DOHH2 (cell line): ENCODE measurements around the gene SMARCA2.

Experiments used
- H3F3A ChIP-seq: fragments of 200-600 bp; sonication (generic), shearing (Covaris generic); 2 replicates; pipeline ENCODE4 v1.6.0; 2016; ENCODE audit warnings: antibody characterized with exemption, mild to moderate bottlenecking; ENCODE audit not compliant: control insufficient read depth, insufficient read depth
- H3K27ac ChIP-seq: fragments of 200-600 bp; sonication (generic); 2 replicates; pipeline ENCODE4 v1.5.1; 2014; ENCODE audit warnings: low read depth, mild to moderate bottlenecking, low read length, moderate library complexity
- H3K27me3 ChIP-seq: fragments of 200-600 bp; sonication (generic); 2 replicates; pipeline ENCODE4 v1.6.1; 2014; ENCODE audit warnings: mild to moderate bottlenecking, low read length, mixed read lengths; ENCODE audit not compliant: control insufficient read depth
- H3K36me3 ChIP-seq: fragments of 200-600 bp; sonication (generic); 2 replicates; pipeline ENCODE4 v1.6.1; 2014; ENCODE audit warnings: mild to moderate bottlenecking, low read length, moderate library complexity, mixed read lengths; ENCODE audit not compliant: control insufficient read depth
- H3K4me1 ChIP-seq: fragments of 200-600 bp; sonication (generic); 2 replicates; pipeline ENCODE4 v1.6.1; 2014; ENCODE audit warnings: mild to moderate bottlenecking, low read length, mixed read lengths; ENCODE audit not compliant: control insufficient read depth
- H3K4me2 ChIP-seq: fragments of 200-600 bp; sonication (generic); 2 replicates; pipeline ENCODE4 v1.6.0; 2014; ENCODE audit warnings: mild to moderate bottlenecking, low read length, moderate library complexity
- H3K4me3 ChIP-seq: fragments of 200-600 bp; sonication (generic); 2 replicates; pipeline ENCODE4 v1.5.1; 2014; ENCODE audit warnings: mild to moderate bottlenecking, low read length, mixed read lengths
- H3K79me2 ChIP-seq: fragments of 200-600 bp; sonication (generic); 2 replicates; pipeline ENCODE4 v1.6.1; 2014; ENCODE audit warnings: mild to moderate bottlenecking, low read length, mixed read lengths; ENCODE audit not compliant: control insufficient read depth
- H3K9me2 ChIP-seq: fragments of 200-600 bp; sonication (generic); replicated peaks from 2 replicates; pipeline ENCODE4 v1.6.1; 2014; ENCODE audit warnings: mild to moderate bottlenecking, low read length, mixed read lengths; ENCODE audit not compliant: control insufficient read depth
- H3K9me3 ChIP-seq: fragments of 200-600 bp; sonication (generic); 2 replicates; pipeline ENCODE4 v1.6.1; 2014; ENCODE audit warnings: antibody characterized with exemption, low read length, mixed read lengths; ENCODE audit not compliant: control insufficient read depth, insufficient read depth
- H4K20me1 ChIP-seq: fragments of 200-600 bp; sonication (generic); 2 replicates; pipeline ENCODE4 v1.6.0; 2014; ENCODE audit warnings: low read depth, mild to moderate bottlenecking, antibody characterized with exemption, low read length, moderate library complexity; ENCODE audit not compliant: control insufficient read depth, insufficient read depth
- EZH2phosphoT487 ChIP-seq: fragments of 200-600 bp; sonication (generic); IDR thresholded peaks from 2 replicates; pipeline ENCODE4 v1.6.1; 2017; ENCODE audit warnings: borderline replicate concordance, mild to moderate bottlenecking, antibody characterized with exemption, low read length, moderate library complexity, mixed read lengths
- TF ChIP-seq, protein P1 (sequence below): fragments of 200-600 bp; sonication (generic); IDR thresholded peaks from one replicate; pipeline ENCODE4 v1.5.1; 2014; ENCODE audit warnings: antibody characterized with exemption, mild to moderate bottlenecking, low read depth, low read length; ENCODE audit not compliant: poor library complexity, severe bottlenecking

Gene SMARCA2

DNA sequence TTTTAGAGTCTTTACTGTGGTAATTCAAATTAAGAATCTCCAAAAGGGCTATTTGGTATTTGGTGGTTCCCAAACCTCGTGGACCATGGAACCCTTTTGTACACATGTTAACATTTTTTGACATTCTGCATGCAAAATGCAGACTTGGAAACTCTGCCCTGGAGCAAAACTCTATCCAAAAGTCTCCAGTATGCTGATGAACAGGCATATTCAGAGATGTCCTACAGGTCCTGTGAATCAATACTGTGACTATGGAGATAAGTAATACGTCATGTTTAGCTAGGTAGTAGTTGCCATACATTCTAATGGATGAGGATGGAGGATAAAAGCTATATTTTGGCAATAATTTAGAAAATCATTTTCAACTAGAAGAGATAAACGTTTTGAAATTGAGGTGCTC is 218.1 kb downstream of the SMARCA2 start:
- TF ChIP-seq, protein P1, sequence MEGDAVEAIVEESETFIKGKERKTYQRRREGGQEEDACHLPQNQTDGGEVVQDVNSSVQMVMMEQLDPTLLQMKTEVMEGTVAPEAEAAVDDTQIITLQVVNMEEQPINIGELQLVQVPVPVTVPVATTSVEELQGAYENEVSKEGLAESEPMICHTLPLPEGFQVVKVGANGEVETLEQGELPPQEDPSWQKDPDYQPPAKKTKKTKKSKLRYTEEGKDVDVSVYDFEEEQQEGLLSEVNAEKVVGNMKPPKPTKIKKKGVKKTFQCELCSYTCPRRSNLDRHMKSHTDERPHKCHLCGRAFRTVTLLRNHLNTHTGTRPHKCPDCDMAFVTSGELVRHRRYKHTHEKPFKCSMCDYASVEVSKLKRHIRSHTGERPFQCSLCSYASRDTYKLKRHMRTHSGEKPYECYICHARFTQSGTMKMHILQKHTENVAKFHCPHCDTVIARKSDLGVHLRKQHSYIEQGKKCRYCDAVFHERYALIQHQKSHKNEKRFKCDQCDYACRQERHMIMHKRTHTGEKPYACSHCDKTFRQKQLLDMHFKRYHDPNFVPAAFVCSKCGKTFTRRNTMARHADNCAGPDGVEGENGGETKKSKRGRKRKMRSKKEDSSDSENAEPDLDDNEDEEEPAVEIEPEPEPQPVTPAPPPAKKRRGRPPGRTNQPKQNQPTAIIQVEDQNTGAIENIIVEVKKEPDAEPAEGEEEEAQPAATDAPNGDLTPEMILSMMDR = no peak
- no peak for TF ChIP-seq EZH2phosphoT487
- Histone ChIP-seq H3F3A (peaks cover 2% of the 10 kb centered on the region; the same call in 1 of the 2 replicates), H3K4me1 (peaks cover 25% of the 10 kb centered on the region), H3K79me2 (no peaks in the 10 kb centered on the region), H3K27me3 (no peaks in the 10 kb centered on the region), H3K36me3 (no peaks in the 10 kb centered on the region), H4K20me1 (no peaks in the 10 kb centered on the region), H3K4me3 (no peak overlapping the region), H3K9me3 (no peaks in the 10 kb centered on the region), H3K9me2 (no peaks in the 10 kb centered on the region), H3K4me2 (no peak overlapping the region), H3K27ac (no peak overlapping the region)

DNA sequence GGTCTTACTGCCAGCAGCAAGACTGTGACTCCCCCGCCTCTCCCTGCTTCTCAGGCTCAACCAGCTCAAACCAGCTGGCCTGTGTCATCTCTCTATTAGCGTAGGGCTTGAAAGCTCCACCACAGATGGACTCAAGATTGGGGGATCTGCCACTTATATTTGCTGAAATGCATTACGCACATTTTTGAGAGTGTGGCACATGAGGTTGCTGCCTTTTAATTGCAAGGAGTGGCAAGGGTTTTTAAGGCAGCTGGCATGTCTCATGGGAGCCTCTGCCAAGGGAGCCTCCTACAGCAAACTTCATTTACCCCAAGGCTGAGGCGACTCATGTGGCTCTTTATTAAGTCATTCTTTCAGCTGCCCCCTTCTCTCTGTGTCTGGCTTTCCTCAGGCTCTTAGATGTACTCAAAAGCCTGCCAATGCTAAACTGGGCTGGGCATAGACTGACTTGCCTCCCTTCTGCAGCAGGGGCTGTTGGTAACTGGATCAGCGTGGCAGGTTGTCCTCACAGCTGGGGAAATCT is 219.3 kb downstream of the SMARCA2 start:
- no peaks in the 10 kb centered on the region for H3K9me2 ChIP-seq
- no peaks in the 10 kb centered on the region for H3K79me2 ChIP-seq
- H3K9me3 ChIP-seq = no peaks in the 10 kb centered on the region
- H3K4me2 ChIP-seq = no peak overlapping the region
- peaks cover 2% of the 10 kb centered on the region; the same call in 1 of the 2 replicates for H3F3A ChIP-seq
- no peaks in the 10 kb centered on the region for H4K20me1 ChIP-seq
- no peaks in the 10 kb centered on the region for H3K36me3 ChIP-seq
- no peak overlapping the region for H3K4me3 ChIP-seq
- H3K27me3 ChIP-seq = no peaks in the 10 kb centered on the region
- TF ChIP-seq EZH2phosphoT487 = no peak
- TF ChIP-seq, protein P1 = no peak
- no peak overlapping the region for H3K27ac ChIP-seq
- H3K4me1 ChIP-seq = peaks cover 13% of the 10 kb centered on the region

DNA sequence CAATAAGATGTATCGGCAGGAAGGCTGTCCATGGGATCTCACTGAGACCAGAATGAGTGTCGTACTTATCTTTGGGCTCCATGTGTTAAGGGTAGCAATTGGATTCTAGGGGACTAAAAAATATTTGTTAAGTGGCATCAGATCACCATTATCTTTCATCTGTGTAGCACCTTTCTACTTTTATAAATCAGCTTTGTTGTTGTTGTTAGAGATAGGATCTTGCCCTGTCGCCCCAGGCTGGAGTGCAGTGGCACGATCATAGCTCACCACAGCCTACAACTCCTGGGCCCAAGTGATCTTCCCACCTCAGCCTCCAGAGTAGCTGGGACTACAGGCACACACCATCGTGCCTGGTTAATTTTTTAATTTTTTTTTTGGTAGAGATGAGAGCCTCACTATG is 220.5 kb downstream of the SMARCA2 start:
- Histone ChIP-seq H3K27ac (no peak overlapping the region), H3K9me2 (no peaks in the 10 kb centered on the region), H3K27me3 (no peaks in the 10 kb centered on the region), H3K4me1 (peaks cover 1% of the 10 kb centered on the region), H3K9me3 (no peaks in the 10 kb centered on the region), H3K79me2 (no peaks in the 10 kb centered on the region), H3F3A (no peaks in the 10 kb centered on the region), H3K4me3 (no peak overlapping the region), H4K20me1 (no peaks in the 10 kb centered on the region), H3K4me2 (no peak overlapping the region), H3K36me3 (no peaks in the 10 kb centered on the region)
- TF ChIP-seq, protein P1 = no peak
- TF ChIP-seq EZH2phosphoT487 = no peak
